ENCODE data around the gene REXO5.

Gene REXO5

GRCh38 chr16:20865420-20866131 is 59.2 kb downstream of the REXO5 start:
- Histone ChIP-seq H3K4me1 (ENCODE audit: insufficient read depth, low read length, severe bottlenecking) (no peaks in the 10 kb centered on the region), H3K4me2 (ENCODE audit: low read length) (no peak overlapping the region), H3K27me3 (ENCODE audit: insufficient read depth, low read length) (no peaks in the 10 kb centered on the region), H3K9me3 (ENCODE audit: low read length) (no peaks in the 10 kb centered on the region), H3K27ac (ENCODE audit: low read depth, low read length, poor library complexity, severe bottlenecking) (no peak overlapping the region), H3K9ac (ENCODE audit: low read length) (no peak overlapping the region), H3F3A (ENCODE audit: insufficient read depth, low read length) (no peaks in the 10 kb centered on the region), H3K9me2 (ENCODE audit: low read depth, low read length) (no peaks in the 10 kb centered on the region), H3K79me2 (ENCODE audit: insufficient read depth, low read length) (no peaks in the 10 kb centered on the region), H3K36me3 (ENCODE audit: insufficient read depth, low read length) (no peaks in the 10 kb centered on the region), H3K4me3 (ENCODE audit: low read depth, low read length, poor library complexity, severe bottlenecking) (no peak overlapping the region), H4K20me1 (ENCODE audit: insufficient read depth, low read length) (no peaks in the 10 kb centered on the region), H2AFZ (ENCODE audit: low read length) (no peak overlapping the region)
- no peak for TF ChIP-seq EZH2 (IDR thresholded peaks at IDR 0.05; ENCODE audit: borderline replicate concordance, low read length)
- no peak for TF ChIP-seq CTCF (IDR thresholded peaks at IDR 0.05; ENCODE audit: low read length)

DNA sequence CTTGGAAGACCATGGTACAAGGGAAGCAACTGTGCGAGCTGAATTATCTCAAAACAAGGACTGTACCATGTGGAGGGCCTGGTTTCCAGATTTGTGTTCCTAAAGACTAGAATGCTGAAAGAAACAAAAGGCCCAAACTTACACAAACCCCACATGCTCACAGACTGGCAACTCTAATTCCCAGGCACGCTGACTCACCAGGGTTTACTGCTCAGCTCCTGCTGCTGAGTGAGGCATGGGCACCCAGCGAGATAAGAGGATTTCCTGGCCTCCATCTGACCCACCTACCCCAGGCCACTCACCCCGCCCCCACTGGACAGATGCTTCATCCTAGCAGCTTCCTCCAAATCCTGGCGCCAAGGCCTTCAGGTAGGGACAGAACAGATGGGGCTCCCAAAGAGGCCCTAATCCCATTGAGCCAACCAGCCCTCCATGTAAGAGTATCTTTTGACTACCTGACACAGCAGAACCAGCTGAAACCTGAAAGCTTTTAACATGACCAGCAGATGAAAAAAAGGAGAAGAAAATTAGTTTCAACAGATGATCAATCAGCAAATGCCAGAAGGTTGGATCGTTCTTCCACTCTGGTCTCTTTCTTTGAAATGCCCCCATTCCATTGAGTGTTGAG is 59.9 kb downstream of the REXO5 start:
- no peaks in the 10 kb centered on the region for H3K36me3 ChIP-seq (ENCODE audit: insufficient read depth, low read length)
- H3F3A ChIP-seq (ENCODE audit: insufficient read depth, low read length), result no peaks in the 10 kb centered on the region
- no peaks in the 10 kb centered on the region for H3K9me2 ChIP-seq (ENCODE audit: low read depth, low read length)
- H4K20me1 ChIP-seq (ENCODE audit: insufficient read depth, low read length), result no peaks in the 10 kb centered on the region
- H3K27ac ChIP-seq (ENCODE audit: low read depth, low read length, poor library complexity, severe bottlenecking), result no peak overlapping the region
- no peak overlapping the region for H3K4me2 ChIP-seq (ENCODE audit: low read length)
- H2AFZ ChIP-seq (ENCODE audit: low read length), result no peak overlapping the region
- H3K4me1 ChIP-seq (ENCODE audit: insufficient read depth, low read length, severe bottlenecking), result no peaks in the 10 kb centered on the region
- H3K9ac ChIP-seq (ENCODE audit: low read length), result no peak overlapping the region
- TF ChIP-seq EZH2 (IDR thresholded peaks at IDR 0.05; ENCODE audit: borderline replicate concordance, low read length), result no peak
- TF ChIP-seq CTCF (IDR thresholded peaks at IDR 0.05; ENCODE audit: low read length), result no peak
- no peaks in the 10 kb centered on the region for H3K9me3 ChIP-seq (ENCODE audit: low read length)
- no peak overlapping the region for H3K4me3 ChIP-seq (ENCODE audit: low read depth, low read length, poor library complexity, severe bottlenecking)
- H3K79me2 ChIP-seq (ENCODE audit: insufficient read depth, low read length), result no peaks in the 10 kb centered on the region
- no peaks in the 10 kb centered on the region for H3K27me3 ChIP-seq (ENCODE audit: insufficient read depth, low read length)

- no peaks in the 10 kb centered on the region for H3F3A ChIP-seq (ENCODE audit: insufficient read depth, low read length)
- no peaks in the 10 kb centered on the region for H3K79me2 ChIP-seq (ENCODE audit: insufficient read depth, low read length)
- H4K20me1 ChIP-seq (ENCODE audit: insufficient read depth, low read length), result no peaks in the 10 kb centered on the region
- no peak overlapping the region for H3K4me2 ChIP-seq (ENCODE audit: low read length)
- H3K9me2 ChIP-seq (ENCODE audit: low read depth, low read length), result no peaks in the 10 kb centered on the region
- H3K27ac ChIP-seq (ENCODE audit: low read depth, low read length, poor library complexity, severe bottlenecking), result no peak overlapping the region
- no peak overlapping the region for H3K4me3 ChIP-seq (ENCODE audit: low read depth, low read length, poor library complexity, severe bottlenecking)
- H3K9ac ChIP-seq (ENCODE audit: low read length), result no peak overlapping the region
- no peak overlapping the region for H2AFZ ChIP-seq (ENCODE audit: low read length)
- H3K9me3 ChIP-seq (ENCODE audit: low read length), result no peaks in the 10 kb centered on the region
- no peaks in the 10 kb centered on the region for H3K27me3 ChIP-seq (ENCODE audit: insufficient read depth, low read length)
- H3K36me3 ChIP-seq (ENCODE audit: insufficient read depth, low read length), result no peaks in the 10 kb centered on the region
- no peak for TF ChIP-seq CTCF (IDR thresholded peaks at IDR 0.05; ENCODE audit: low read length)
- TF ChIP-seq EZH2 (IDR thresholded peaks at IDR 0.05; ENCODE audit: borderline replicate concordance, low read length), result no peak
- no peaks in the 10 kb centered on the region for H3K4me1 ChIP-seq (ENCODE audit: insufficient read depth, low read length, severe bottlenecking)
These were observed 60.5 kb downstream of the REXO5 start for GRCh38 chr16:20866801-20867200.
